DOHH2 (cell line): ENCODE measurements around the gene MSRB3.

Experiments
- H3F3A ChIP-seq: fragments of 200-600 bp; sonication (generic), shearing (Covaris generic); 2 replicates; pipeline ENCODE4 v1.6.0; 2016; ENCODE audit warnings: antibody characterized with exemption, mild to moderate bottlenecking; ENCODE audit not compliant: control insufficient read depth, insufficient read depth
- H3K27ac ChIP-seq: fragments of 200-600 bp; sonication (generic); 2 replicates; pipeline ENCODE4 v1.5.1; 2014; ENCODE audit warnings: low read depth, mild to moderate bottlenecking, low read length, moderate library complexity
- H3K27me3 ChIP-seq: fragments of 200-600 bp; sonication (generic); 2 replicates; pipeline ENCODE4 v1.6.1; 2014; ENCODE audit warnings: mild to moderate bottlenecking, low read length, mixed read lengths; ENCODE audit not compliant: control insufficient read depth
- H3K36me3 ChIP-seq: fragments of 200-600 bp; sonication (generic); 2 replicates; pipeline ENCODE4 v1.6.1; 2014; ENCODE audit warnings: mild to moderate bottlenecking, low read length, moderate library complexity, mixed read lengths; ENCODE audit not compliant: control insufficient read depth
- H3K4me1 ChIP-seq: fragments of 200-600 bp; sonication (generic); 2 replicates; pipeline ENCODE4 v1.6.1; 2014; ENCODE audit warnings: mild to moderate bottlenecking, low read length, mixed read lengths; ENCODE audit not compliant: control insufficient read depth
- H3K4me2 ChIP-seq: fragments of 200-600 bp; sonication (generic); 2 replicates; pipeline ENCODE4 v1.6.0; 2014; ENCODE audit warnings: mild to moderate bottlenecking, low read length, moderate library complexity
- H3K4me3 ChIP-seq: fragments of 200-600 bp; sonication (generic); 2 replicates; pipeline ENCODE4 v1.5.1; 2014; ENCODE audit warnings: mild to moderate bottlenecking, low read length, mixed read lengths
- H3K79me2 ChIP-seq: fragments of 200-600 bp; sonication (generic); 2 replicates; pipeline ENCODE4 v1.6.1; 2014; ENCODE audit warnings: mild to moderate bottlenecking, low read length, mixed read lengths; ENCODE audit not compliant: control insufficient read depth
- H3K9me2 ChIP-seq: fragments of 200-600 bp; sonication (generic); replicated peaks from 2 replicates; pipeline ENCODE4 v1.6.1; 2014; ENCODE audit warnings: mild to moderate bottlenecking, low read length, mixed read lengths; ENCODE audit not compliant: control insufficient read depth
- H3K9me3 ChIP-seq: fragments of 200-600 bp; sonication (generic); 2 replicates; pipeline ENCODE4 v1.6.1; 2014; ENCODE audit warnings: antibody characterized with exemption, low read length, mixed read lengths; ENCODE audit not compliant: control insufficient read depth, insufficient read depth
- H4K20me1 ChIP-seq: fragments of 200-600 bp; sonication (generic); 2 replicates; pipeline ENCODE4 v1.6.0; 2014; ENCODE audit warnings: low read depth, mild to moderate bottlenecking, antibody characterized with exemption, low read length, moderate library complexity; ENCODE audit not compliant: control insufficient read depth, insufficient read depth
- CTCF ChIP-seq: fragments of 200-600 bp; sonication (generic); IDR thresholded peaks from one replicate; pipeline ENCODE4 v1.5.1; 2014; ENCODE audit warnings: antibody characterized with exemption, mild to moderate bottlenecking, low read depth, low read length; ENCODE audit not compliant: poor library complexity, severe bottlenecking
- EZH2phosphoT487 ChIP-seq: fragments of 200-600 bp; sonication (generic); IDR thresholded peaks from 2 replicates; pipeline ENCODE4 v1.6.1; 2017; ENCODE audit warnings: borderline replicate concordance, mild to moderate bottlenecking, antibody characterized with exemption, low read length, moderate library complexity, mixed read lengths

Gene MSRB3

GRCh38 chr12:65460063-65460462 is 181.6 kb downstream of the MSRB3 start:
- H3K4me1 ChIP-seq: no peaks in the 10 kb centered on the region
- no peaks in the 10 kb centered on the region for H4K20me1 ChIP-seq
- H3K36me3 ChIP-seq: no peaks in the 10 kb centered on the region
- H3K27me3 ChIP-seq: no peaks in the 10 kb centered on the region
- H3K9me2 ChIP-seq: no peaks in the 10 kb centered on the region
- no peaks in the 10 kb centered on the region for H3K9me3 ChIP-seq
- TF ChIP-seq EZH2phosphoT487: no peak
- TF ChIP-seq CTCF: no peak
- no peaks in the 10 kb centered on the region for H3K79me2 ChIP-seq
- H3F3A ChIP-seq: no peaks in the 10 kb centered on the region
- H3K27ac ChIP-seq: no peak overlapping the region
- H3K4me3 ChIP-seq: no peak overlapping the region
- H3K4me2 ChIP-seq: no peak overlapping the region

GRCh38 chr12:65461017-65461416 is 182.5 kb downstream of the MSRB3 start:
- Histone ChIP-seq H3K9me2 (no peaks in the 10 kb centered on the region), H3K9me3 (no peaks in the 10 kb centered on the region), H4K20me1 (no peaks in the 10 kb centered on the region), H3F3A (no peaks in the 10 kb centered on the region), H3K27me3 (no peaks in the 10 kb centered on the region), H3K79me2 (no peaks in the 10 kb centered on the region), H3K4me1 (no peaks in the 10 kb centered on the region), H3K36me3 (no peaks in the 10 kb centered on the region), H3K27ac (no peak overlapping the region), H3K4me2 (no peak overlapping the region), H3K4me3 (no peak overlapping the region)
- no peak for TF ChIP-seq EZH2phosphoT487
- no peak for TF ChIP-seq CTCF

- Histone ChIP-seq H3K4me2 (no peak overlapping the region), H4K20me1 (no peaks in the 10 kb centered on the region), H3F3A (no peaks in the 10 kb centered on the region), H3K4me3 (no peak overlapping the region), H3K27ac (no peak overlapping the region), H3K4me1 (no peaks in the 10 kb centered on the region), H3K27me3 (no peaks in the 10 kb centered on the region), H3K9me2 (no peaks in the 10 kb centered on the region), H3K36me3 (no peaks in the 10 kb centered on the region), H3K9me3 (no peaks in the 10 kb centered on the region), H3K79me2 (no peaks in the 10 kb centered on the region)
- TF ChIP-seq EZH2phosphoT487 (no peak), CTCF (no peak)
These were observed 184.0 kb downstream of the MSRB3 start for GRCh38 chr12:65462484-65462883.

GRCh38 chr12:65463082-65463481 is 184.6 kb downstream of the MSRB3 start:
- no peaks in the 10 kb centered on the region for H4K20me1 ChIP-seq
- no peak overlapping the region for H3K4me2 ChIP-seq
- H3K27me3 ChIP-seq: no peaks in the 10 kb centered on the region
- no peaks in the 10 kb centered on the region for H3K4me1 ChIP-seq
- H3F3A ChIP-seq: no peaks in the 10 kb centered on the region
- no peak for TF ChIP-seq EZH2phosphoT487
- no peak for TF ChIP-seq CTCF
- no peaks in the 10 kb centered on the region for H3K79me2 ChIP-seq
- H3K4me3 ChIP-seq: no peak overlapping the region
- H3K36me3 ChIP-seq: no peaks in the 10 kb centered on the region
- H3K9me3 ChIP-seq: no peaks in the 10 kb centered on the region
- no peaks in the 10 kb centered on the region for H3K9me2 ChIP-seq
- no peak overlapping the region for H3K27ac ChIP-seq
